NCI-H1694 treated with DMSO at 0.1 percent for 48 hours (cell line): ENCODE data around the gene KRT71.

ENCODE experiments used
- DNase-seq: peaks from one replicate; lab custom pipeline; 2025; lab: John Stamatoyannopoulos, UW

KRT71 gene

DNA sequence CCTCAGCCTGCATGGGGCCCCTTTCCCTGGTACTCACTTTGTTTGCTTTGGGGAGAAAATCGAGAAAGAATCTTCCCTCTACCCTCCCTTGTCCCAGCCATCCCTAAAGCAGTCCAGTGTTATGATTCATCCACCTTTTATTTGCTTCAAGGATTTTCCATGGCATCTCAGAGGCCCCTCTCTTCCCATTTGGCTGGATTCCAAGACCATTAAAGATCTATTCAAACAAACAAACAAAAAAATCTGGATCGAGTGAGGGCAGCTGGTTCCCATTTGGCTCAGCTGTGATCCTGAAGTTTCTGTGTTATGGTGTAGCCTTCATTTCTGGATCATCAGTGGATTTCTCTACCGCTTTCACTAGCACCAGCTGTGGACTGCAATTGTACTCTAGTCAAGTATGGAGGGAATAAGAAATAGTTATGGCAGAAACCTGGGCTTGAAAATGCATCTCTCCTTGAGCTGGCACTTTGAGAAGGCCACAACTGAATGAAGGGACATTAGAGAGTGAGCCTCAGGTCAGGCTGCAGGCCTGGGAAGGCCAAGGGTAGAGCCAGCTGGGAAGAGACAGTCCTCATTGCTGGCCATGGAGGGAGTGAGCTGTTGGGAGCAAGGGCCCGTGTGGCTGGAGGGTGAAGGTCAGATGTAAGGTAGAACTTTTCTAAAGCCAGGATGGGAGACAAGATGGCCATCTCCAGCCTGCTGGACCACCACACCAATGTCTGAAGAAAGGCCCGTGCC is 13.7 kb downstream of the KRT71 start:
- DNase-seq = peak; percentile 23

DNA sequence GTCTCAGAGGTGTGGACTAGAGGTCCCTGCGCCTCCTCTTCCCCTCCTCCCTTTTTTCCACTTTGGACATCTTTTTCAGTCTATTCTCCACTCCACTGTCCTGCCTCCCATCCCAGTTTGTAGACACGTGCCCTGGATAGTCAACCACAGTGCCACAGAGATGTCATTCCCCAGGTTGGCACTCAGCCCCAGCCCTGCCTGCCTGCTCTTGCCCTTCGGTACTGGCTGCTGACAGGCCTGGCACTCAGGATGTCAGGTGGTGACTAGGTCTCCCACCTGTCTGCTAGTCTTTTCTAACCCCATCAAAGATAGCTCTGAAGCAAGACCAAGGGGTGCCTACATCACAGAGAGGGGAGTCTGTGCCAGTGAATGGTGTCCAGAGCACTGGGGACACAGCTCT is 15.8 kb downstream of the KRT71 start:
- peak; percentile 32 for DNase-seq

DNA sequence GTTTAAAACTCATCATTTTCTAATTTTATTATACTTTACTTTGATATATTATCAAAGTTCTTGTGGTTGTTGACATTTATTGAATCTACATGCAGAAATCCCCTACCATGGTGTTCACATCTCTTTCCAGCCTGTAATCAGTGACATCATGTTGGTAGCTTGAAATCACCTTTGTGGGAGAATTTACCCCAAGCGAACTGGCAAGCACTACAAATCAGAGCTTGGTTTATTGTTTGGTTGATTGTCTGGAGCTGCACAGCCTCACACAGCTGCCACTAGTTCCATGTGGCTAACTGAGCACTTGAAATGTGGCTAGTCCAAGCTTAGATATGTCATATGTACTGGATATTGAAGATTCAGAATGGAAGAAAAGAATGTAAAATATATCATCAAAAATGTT is 17.4 kb downstream of the KRT71 start:
- peak; percentile 22 for DNase-seq

DNA sequence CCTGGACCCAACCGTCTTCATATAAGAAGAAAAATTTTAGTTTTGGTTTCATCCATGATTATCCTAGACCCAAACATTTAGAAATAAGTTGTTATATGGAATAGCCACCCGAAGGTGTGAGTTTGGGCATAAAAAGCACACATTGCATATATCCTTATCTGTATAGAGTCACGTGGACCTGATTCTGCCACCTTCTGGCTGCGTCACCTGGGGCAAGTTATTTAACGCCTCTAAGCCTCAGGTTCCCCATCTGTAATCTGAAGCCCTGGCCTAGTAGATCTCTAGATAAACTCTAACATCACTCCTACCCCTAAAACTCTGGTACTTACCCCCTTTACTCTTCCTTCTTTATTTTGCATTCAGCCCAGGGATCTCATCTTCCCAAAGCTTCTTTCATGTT is 18.5 kb downstream of the KRT71 start:
- no peak for DNase-seq

DNA sequence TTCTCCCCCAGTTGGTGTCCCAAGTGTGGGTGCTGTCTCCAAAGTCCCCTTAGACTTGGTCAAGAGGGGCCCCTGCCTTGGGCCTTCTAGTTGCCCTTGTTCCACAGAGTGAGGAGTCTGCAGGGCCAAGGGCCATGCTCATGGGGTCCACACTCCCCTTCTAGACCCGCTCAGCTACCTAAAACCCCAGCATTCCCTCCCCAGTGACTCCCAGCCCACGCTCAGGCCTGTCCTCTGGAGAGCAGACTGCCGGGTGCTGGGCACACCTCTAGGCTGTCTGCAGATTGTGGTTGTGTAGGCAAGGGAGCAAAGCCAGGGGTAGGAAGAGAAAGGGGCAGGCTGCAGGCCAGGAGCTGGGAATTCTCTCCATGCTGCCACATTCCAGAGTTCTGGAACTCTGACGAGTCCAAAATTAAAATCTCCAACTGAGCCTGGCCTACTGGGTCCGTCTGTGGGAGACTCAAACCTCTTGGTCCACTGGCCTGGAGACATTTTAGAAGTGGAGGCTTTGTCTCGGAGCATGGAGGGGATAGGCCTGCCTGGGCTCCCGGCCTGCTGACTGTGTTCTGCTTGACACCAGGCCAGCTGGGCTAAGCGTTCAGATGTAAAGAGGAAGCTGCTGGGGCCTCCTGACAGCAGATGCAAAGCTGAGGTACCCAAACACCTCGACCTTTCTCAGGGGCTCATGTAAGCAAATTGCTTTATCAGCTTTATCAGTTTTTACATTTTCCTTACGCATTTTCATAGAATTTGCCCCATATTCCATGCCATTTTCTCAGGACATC is 19.1 kb downstream of the KRT71 start:
- no peak for DNase-seq

DNA sequence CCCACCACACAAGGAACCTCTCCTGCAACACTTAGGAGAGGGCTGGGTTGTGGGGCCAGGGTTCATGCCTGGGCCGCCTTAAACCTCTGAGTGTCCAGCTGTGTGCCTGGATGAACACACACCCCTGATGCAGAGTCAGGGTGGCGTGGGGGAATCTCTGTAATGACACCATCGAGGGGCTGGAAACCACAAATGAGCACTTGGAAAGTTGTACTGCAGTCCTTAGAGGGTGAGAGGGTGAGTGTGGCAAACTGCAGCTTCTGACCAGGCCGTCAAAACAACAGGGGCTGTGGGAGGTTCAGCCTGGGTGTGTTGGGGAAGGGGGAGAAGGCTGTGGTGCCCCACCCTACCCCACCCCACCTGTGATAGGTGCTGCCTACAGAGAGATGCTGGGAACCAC is 20.3 kb downstream of the KRT71 start:
- DNase-seq = no peak

DNA sequence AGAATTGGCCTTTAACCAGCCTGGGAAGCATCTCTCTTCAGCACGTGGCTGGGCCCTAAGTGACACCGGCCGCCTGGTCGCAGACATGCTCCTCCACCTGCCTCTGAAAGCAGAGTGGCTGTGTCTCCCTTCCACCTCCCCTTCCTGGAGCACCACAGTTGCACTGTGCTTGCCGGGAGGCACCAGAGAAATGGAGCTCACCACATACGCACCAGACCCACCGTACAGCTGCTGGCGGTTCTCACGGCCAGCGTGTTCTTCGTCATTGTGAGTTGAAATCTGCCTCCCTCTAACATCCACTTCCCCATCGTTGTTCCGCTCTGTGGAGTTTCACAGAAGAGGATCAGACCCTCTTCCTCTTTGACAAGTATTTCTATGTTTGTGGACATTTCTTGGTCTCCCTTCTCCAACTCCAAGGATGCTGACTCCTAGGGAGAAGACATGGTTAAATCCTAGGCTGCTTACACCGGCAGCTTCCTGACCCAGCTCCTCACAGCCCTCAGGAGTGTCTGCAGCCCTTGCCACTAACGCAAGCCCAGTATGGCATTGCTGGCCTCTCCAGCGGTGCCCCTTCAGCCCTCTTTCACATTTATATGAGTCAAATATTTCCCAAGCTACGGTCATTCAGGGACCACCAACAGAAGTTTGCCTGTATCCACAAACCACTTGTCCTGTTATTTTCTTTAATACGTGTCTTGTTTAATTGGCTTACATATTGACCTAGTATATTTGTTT is 21.2 kb downstream of the KRT71 start:
- DNase-seq = no peak

DNA sequence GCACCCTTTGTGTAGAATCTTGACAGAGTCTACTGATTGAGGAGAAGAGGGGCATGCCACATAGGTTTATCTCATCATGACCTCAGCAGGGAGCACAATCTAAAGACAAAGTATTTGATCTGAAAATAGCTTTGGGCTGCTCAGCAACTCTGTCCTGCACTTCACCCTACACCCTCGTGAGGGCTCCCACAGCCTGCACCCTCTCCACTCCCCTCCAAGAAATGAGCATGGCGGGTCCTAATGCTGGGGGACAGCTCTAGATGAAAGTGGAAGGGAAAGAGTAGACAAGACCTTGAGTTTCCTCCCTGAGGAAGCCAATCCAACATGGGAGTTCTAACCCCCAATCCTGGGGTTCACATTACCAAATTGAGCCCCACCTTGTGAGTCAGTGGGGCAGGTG is 22.0 kb downstream of the KRT71 start:
- no peak for DNase-seq

DNA sequence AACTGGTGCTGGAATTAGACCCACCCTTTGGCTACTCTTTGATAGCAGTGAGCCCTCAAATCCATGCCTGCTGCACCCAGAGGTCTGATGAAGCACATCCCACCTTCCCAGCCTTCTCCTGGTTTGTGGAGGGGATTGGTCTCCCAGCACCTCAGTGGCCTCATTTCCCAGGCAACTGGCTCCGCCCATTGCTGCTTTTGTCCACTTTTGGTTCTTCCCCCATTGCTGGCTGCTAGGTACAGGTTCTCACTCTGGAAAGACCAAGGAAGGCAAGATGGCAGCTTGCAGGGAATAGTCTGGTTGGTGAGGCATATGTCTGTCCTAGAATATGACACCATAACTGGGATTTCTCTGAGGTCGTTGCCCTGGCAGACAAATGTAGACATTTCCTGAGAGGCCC is 22.6 kb downstream of the KRT71 start:
- DNase-seq = no peak

DNA sequence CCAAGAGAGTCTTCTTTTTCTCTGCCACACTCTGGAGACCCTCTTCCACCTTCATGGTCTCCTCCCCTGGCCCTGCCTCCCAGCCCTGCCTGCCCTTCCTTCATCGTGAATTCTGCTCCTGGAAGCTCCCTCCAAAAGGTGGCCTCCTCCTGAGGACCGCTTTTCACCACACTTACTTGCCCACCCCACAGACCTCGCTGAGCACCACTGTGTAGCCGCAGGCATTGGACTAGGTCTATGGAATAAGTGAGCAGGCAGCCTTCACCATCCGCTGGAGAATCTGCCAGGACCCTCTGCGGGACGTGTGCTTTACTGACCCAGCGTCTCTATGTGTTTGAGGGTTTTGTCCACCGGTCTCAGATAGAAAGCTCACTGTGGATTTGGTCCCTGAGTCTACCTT is 23.1 kb downstream of the KRT71 start:
- DNase-seq = no peak

DNA sequence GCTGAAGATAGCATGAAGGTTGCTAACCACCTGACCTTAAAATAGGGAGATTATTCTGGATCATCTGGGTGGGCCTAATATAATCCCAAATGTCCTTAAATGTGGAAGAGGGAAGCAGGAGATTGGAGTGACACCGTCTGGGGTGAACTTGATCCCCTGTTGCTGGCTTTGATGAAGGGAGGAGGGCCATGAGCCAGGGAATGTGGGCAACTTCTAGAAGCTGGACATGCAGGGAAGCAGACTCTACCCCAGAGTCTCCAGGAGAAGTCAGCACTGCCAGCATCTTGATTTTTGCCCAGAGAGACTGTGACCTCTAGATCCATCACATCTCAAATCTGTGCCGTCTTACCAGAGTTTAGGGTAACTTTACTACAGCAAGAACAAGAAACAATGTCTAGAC is 23.5 kb downstream of the KRT71 start:
- no peak for DNase-seq

DNA sequence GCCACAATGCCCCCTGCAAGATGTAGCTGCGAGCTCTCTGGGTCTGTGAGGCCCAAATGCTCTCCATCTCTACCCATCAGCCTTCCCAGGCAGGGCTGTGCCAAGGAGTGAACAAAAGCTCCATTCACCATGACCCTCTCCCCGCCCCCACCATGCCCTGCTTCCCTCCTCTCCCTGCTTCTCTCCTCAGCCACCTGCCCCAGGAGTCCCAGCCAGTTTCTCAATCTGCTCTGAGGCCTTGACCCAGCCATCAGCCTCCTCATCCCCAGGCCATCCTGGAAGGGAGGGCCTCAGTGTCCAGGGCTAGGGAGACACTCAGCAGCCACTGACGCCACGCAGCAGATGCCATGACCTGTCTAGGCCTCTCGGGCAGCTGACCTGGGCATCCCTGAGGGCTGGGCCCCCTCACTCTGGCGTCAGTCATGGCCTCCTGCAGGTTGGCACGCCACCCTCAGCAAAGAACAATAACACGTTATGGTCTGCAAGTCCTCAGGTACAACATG is 24.3 kb downstream of the KRT71 start:
- no peak for DNase-seq

DNA sequence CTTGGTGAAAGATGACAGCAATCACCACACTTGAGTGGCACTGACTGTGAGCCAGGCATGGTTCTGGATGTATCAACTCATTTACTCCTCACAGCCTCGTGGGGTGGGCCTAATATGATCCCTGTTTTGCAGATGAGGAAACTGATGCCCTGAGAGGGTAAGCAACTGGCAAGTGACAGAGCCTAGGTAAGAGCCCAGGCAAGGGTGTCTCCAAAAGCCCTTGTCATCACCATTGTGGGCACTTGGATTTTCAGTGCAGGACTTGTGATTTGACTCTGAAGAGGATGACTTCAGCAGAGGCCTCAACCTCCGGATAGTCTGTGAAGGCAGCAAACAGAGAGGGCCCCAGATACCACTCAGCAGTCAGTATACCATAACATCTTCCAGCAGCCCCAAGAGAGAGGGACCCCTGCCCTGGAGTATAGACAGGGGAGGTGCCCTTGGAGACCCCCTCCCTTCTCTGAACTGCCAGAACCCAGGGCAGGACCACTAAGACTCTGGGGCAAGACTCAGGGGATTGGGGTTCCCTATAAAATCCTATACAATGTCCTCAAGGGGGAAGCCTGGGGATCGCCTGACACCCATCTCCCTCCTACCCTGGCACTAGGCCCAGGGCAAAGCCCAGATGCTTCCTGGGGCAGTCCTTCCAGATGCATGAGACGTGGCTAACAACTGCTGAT is 25.7 kb downstream of the KRT71 start:
- DNase-seq = no peak

DNA sequence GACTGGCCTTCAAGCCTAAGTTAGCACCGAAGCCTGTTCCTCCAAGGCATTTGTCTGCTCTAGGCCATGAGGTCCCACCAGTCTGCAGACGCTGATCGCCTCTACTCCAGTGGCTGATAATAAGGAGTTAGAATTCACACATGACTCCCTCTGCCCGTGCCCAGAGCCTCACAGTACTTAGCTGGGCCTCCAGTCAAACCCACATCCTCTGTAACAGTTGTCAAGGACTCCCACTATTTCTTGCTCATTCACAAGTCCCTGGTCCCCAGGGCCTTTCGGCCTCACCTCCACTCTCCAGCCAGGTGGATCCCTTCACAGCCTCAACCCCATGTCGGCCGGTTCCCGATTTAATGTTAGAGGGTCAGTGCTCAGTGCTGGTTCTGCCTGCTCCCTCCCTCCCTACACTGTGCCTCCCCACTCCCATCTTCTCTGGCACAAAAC is 26.4 kb downstream of the KRT71 start:
- DNase-seq = no peak

DNA sequence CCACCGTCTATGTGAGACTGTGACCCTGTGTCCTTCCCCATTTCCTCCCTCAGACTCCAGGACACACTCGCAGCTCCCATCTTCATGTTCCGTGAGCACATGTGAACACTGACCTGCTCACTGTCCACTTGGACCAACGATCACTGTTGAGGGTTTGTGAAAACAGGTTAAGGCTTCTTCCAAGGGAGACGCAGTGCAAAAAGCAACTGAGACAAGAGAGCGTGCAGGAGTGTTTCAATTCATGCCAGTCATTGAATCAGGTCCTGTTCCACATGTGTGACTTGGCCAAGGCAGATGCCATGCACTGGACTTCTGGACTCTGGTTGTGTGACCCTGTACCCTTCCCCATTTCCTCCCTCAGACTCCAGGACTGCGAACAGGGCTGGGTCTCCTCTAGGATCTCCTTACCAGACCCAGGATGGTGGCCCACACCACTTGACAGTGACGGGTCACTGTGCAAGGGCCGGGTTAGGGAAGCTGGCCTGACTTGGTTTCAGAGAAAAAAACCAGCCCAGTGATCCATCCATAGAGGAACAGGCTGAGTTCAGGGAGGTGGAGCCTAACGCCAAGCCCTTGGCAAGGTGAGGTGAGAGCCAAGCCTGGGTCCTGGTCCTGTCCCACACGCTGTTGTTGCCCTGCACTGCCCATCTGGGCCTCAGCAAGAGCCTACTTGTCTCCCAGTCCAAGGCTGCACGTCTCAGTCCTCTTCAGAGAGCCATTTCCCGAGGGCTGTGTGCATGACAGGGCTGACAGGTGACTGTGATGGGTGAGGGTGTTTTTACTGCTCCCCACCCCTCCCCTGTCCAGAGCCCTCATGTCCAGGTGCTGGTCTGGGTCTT is 27.1 kb downstream of the KRT71 start:
- no peak for DNase-seq

DNA sequence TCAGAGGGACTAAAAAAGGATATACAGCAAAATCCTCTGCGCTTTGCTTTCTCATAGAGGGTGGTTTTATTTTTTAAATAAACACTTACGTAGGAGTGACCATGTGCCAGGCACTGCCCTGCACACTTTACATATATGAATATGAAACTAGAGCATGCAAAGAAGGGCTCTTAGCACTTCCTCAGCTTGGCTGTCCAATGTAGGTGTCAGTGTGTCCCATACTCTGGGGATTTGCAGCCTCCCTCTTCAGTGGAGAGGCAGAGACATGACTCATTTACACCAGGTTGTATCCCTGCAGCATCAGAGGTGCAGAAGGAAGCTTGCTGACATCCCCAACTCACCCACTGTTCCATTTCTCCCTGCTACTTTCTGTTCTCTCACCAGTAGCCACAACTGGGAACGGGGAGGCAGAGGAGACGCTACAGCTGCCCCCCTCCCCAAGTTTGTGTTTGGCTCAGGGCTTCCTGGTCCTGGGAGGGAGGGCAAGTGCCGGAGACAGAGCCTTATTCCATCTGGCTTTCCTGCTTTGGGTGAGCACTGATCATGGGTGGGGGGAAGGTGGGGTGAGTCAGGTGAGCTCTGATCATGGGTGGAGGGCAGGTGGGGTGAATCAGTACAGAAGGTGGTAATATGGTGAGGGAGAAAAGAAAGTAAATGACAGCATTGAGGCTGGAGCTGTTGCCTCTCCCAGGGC is 27.9 kb downstream of the KRT71 start:
- no peak for DNase-seq

DNA sequence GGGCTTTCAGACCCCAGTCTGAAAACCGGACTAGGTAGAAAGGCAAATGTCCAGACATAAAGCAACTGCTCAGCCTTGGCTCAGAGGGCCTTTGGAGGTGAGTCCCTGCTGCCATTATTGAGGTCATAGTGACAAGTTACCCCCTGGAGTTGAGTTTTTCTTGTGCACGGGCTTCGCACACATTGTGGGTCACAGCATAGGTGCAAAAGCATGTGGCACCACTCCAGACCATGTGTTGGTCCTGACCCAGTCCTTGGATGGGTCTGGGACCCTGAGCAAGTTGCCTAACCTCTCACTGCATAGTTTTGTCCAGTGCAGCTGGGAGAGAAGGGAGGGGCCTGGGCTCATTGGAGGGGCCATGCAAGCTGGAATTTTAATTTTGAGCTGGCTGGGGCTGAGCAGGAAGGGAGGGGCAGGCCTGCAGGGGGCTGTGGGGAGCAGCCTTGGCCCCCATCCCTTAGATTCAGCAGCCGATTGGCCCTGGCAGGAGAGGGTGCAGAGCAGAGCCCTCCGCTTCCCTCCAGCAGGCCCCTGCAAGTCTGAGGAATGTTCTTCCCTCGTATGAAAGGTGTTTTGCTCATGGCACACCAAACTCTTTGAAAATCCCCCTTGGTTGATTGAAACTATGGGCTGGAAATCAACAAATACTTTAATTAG is 28.6 kb downstream of the KRT71 start:
- DNase-seq = no peak

DNA sequence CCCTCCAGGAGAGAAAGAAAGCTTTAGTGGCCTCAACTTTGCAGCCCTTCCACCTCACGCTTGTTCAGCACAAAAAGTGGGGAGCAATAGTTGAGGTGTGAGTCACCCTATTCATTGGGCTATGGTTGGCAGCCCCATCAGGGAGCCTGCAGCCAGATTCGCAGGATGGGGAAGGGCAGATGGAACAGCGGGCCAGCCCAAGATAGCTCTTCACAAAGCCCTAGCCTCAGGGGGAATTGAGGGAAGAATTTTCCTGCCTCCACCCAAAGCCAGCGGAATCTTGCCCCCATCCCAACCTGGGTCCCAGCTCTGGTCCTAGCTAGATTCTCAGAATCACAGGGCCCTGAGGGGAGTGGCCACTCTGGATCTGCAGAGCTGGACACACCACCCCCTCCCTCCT is 29.1 kb downstream of the KRT71 start:
- DNase-seq = no peak

DNA sequence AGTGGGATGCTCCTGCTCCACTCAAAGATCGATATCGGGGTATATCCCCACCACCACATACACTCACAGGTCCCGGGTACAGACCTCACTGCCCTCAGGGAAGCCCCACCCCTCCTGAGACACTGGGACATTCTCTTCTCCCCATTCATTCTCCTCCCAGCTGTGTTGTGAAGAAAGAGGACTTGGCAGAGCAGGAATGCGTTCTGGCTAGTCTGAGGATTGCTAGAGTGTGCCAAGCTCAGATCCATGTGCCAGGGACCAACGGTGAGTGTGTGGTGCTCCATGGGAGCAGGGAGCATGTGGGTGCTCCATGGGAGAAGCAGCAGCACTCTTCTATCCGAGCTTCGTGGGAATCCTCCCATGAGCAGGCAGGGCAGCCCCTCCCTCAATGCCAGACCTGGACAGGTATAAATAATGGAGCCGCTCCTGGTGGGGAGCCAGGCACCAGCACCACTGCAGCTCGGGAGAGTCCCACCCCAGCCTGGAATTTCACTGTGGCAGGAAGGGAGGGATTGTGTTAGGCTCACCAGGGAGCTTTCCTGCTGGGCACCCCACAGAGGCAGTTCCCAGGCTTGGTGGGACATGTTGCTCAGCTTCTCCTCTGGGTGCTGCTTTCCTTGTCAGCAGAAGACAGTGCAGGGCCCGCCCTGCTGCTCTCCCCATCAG is 30.5 kb downstream of the KRT71 start:
- DNase-seq = no peak
